K562 (cell line): ENCODE measurements around the gene TAS2R8. TPM values are rescaled to one million over a fixed set of nuclear protein-coding genes. Genes with fewer than 3 reads are reported as not detected.

ENCODE experiments used
- ATAC-seq: fragments of 200-7000 bp; cut with Tn5 transposase; 3 replicates; pipeline ENCODE4 v1.9.1; 2020; ENCODE audit warnings: moderate library complexity
- BruUV-seq: library from RNA; stranded (reverse); fragments of 400-500 nt; replicated peaks from 2 replicates; lab custom pipeline; 2021; lab: Mats Ljungman, UMichigan
- CTCF ChIA-PET: fragments of 300-600 bp; formaldehyde crosslinking; extraction: SDS; loops from one replicate; lab custom pipeline; 2021; ENCODE audit warnings: low intra/inter-chr PET ratio; lab: Yijun Ruan, JAX
- POLR2A ChIA-PET: fragments of 300-600, 350-650 bp; sonication (Branson Sonifier 250); formaldehyde crosslinking; extraction: SDS; loops from one replicate; lab custom pipeline; 2021; ENCODE audit warnings: antibody characterized with exemption, inconsistent platforms; lab: Yijun Ruan, JAX
- DNase-seq, 4 experiments: peaks; one replicate each; pipeline versions ENCODE4 v3.0.0 to v3.0.0-alpha.2; 2011 to 2018; ENCODE audit warnings: low spot score in 3 of 4, mixed read lengths in 3 of 4; ENCODE audit errors: extremely low read depth in 1 of 4
- FAIRE-seq: peaks from 2 replicates; lab custom pipeline; 2011; peaks lifted over from hg19 to GRCh38; lab: Jason Lieb, UNC
- H2AFZ ChIP-seq: 2 replicates; pipeline ENCODE4 v1.6.0; 2011; ENCODE audit warnings: low read depth, low read length, control low read depth, inconsistent platforms
- H3K27ac ChIP-seq: fragments of 200-600 bp; 3 replicates; pipeline ENCODE4 v1.8.0; 2011; ENCODE audit warnings: low read depth, mild to moderate bottlenecking, control low read depth, inconsistent platforms, low read length, moderate library complexity, mixed read lengths; ENCODE audit errors: extremely low read depth
- H3K27me3 ChIP-seq, 2 experiments: fragments of 300-600 bp in 1 of 2; 2 replicates in 1 of 2; 3 replicates in 1 of 2; pipeline versions ENCODE4 v1.6.0 to v1.8.0; 2011; ENCODE audit warnings: inconsistent platforms in 2 of 2, low read length in 2 of 2, mild to moderate bottlenecking in 1 of 2, mixed read lengths in 1 of 2, moderate library complexity in 1 of 2; ENCODE audit not compliant: control insufficient read depth in 2 of 2, insufficient read depth in 2 of 2
- H3K36me3 ChIP-seq: fragments of 300-600 bp; 3 replicates; pipeline ENCODE4 v1.8.0; 2011; ENCODE audit warnings: mild to moderate bottlenecking, low read length, inconsistent platforms; ENCODE audit not compliant: control insufficient read depth, insufficient read depth
- H3K4me1 ChIP-seq, 2 experiments: fragments of 200-600 bp in 1 of 2; replicated peaks in 1 of 2; 2 replicates in 1 of 2; 3 replicates in 1 of 2; pipeline versions ENCODE4 v1.5.1 to v1.8.0; 2011; ENCODE audit warnings: inconsistent platforms in 2 of 2, low read length in 2 of 2, mild to moderate bottlenecking in 1 of 2, mixed read lengths in 1 of 2, moderate library complexity in 1 of 2; ENCODE audit not compliant: control insufficient read depth in 2 of 2, insufficient read depth in 2 of 2
- H3K4me2 ChIP-seq: 2 replicates; pipeline ENCODE4 v1.6.1; 2011; ENCODE audit warnings: low read length, control low read depth, inconsistent platforms, mixed read lengths; ENCODE audit not compliant: insufficient read depth
- H3K4me3 ChIP-seq: fragments of 200-600 bp; sonication (generic), shearing (Covaris generic); 2 replicates; pipeline ENCODE4 v1.5.1; 2016; ENCODE audit warnings: control low read depth, inconsistent platforms
- H3K79me2 ChIP-seq: fragments of 200-600 bp; 3 replicates; pipeline ENCODE4 v1.8.0; 2011; ENCODE audit warnings: low read length, inconsistent platforms; ENCODE audit not compliant: control insufficient read depth, insufficient read depth
- H3K9ac ChIP-seq, 2 experiments: 2 replicates each; pipeline versions ENCODE4 v1.6.0 to v1.6.1; 2011; ENCODE audit warnings: low read depth in 2 of 2, low read length in 2 of 2, control low read depth in 1 of 2, inconsistent platforms in 1 of 2, mild to moderate bottlenecking in 1 of 2, mixed read lengths in 1 of 2; ENCODE audit not compliant: insufficient read depth in 1 of 2
- H3K9me1 ChIP-seq: one replicate; pipeline ENCODE4 v1.6.0; 2011; ENCODE audit warnings: inconsistent platforms, mild to moderate bottlenecking, low read length, moderate library complexity; ENCODE audit not compliant: control insufficient read depth, insufficient read depth
- H3K9me3 ChIP-seq: replicated peaks from 2 replicates; pipeline ENCODE4 v1.5.1; 2011; ENCODE audit warnings: low read depth, low read length, inconsistent platforms; ENCODE audit not compliant: control insufficient read depth, insufficient read depth
- H4K20me1 ChIP-seq: replicated peaks from 2 replicates; pipeline ENCODE4 v1.6.1; 2011; ENCODE audit warnings: low read length, inconsistent platforms, mixed read lengths; ENCODE audit not compliant: control insufficient read depth, insufficient read depth
- MEF2A ChIP-seq: IDR thresholded peaks from 2 replicates; pipeline ENCODE4 v1.6.1; 2011; ENCODE audit warnings: low read depth, mild to moderate bottlenecking, low read length, moderate library complexity; ENCODE audit not compliant: control insufficient read depth
- MEF2D ChIP-seq: conservative IDR thresholded peaks from 2 replicates; pipeline ENCODE4 v1.6.1; 2016; ENCODE audit warnings: low read depth, missing genetic modification characterization, missing compliant biosample characterization
- TEAD1 ChIP-seq, 2 experiments: fragments of 450-650 bp in 1 of 2; sonication (generic) in 1 of 2; formaldehyde crosslinking; IDR thresholded peaks; 2 replicates each; pipeline versions ENCODE4 v1.4.0 to v1.8.0; 2020 to 2022; ENCODE audit warnings: mild to moderate bottlenecking in 2 of 2, missing genetic modification reagents in 1 of 2
- ZFP36 ChIP-seq: fragments of 150-350 bp; IDR thresholded peaks from 2 replicates; pipeline ENCODE4 v1.6.1; 2018; ENCODE audit warnings: low read length, low read depth; ENCODE audit not compliant: partially characterized antibody
- ZNF551 ChIP-seq: fragments of 250-450 bp; sonication (Bioruptor Pico); IDR thresholded peaks from 2 replicates; pipeline ENCODE4 v1.5.0; 2021; ENCODE audit warnings: mild to moderate bottlenecking, moderate library complexity
- WGBS: fragments of 100-300 bp; shearing (Covaris generic); methylation state at CpG from one replicate; pipeline ENCODE4 v1.1.6; 2016; ENCODE audit warnings: low coverage, mixed read lengths; ENCODE audit not compliant: insufficient coverage; ENCODE audit errors: missing lambda C conversion rate; 5-methylcytosine and 5-hydroxymethylcytosine counted together
- in situ Hi-C: fragments of 300-500 bp; cut with MboI; formaldehyde crosslinking; loops from 4 replicates; pipeline ENCODE4 v1.15.0; 2018; ENCODE audit warnings: inconsistent platforms, mixed read lengths
- intact Hi-C: fragments of 100-400 bp; cut with micrococcal nuclease; formaldehyde crosslinking; loops from 2 replicates; pipeline ENCODE4 v1.14.2; 2022
- polyA plus RNA-seq, 8 experiments: library from polyadenylated mRNA; depleted of rRNA in 4 of 8; stranded (reverse) in 5 of 8; unstranded in 3 of 8; fragments of >200 nt; fragmentation: Nextera tagmentation in 2 of 8; fragmentation: Illumina TruSeq in 1 of 8; extraction: Ambion mirVana in 2 of 8; extraction: Trizol in 1 of 8; gene quantifications; 2 replicates each; pipeline versions ENCODE4 v1.2.1 to v1.2.3, GENCODE V29; 2011 to 2014; ENCODE audit warnings: inconsistent platforms in 1 of 8, missing spikeins in 1 of 8
- total RNA-seq, 7 experiments: library from RNA; depleted of rRNA in 6 of 7; stranded (reverse); fragments of >200 nt in 6 of 7; fragmentation: Illumina TruSeq in 2 of 7; extraction: Trizol in 2 of 7; gene quantifications; 2 replicates each; pipeline versions ENCODE4 v1.2.1 to v1.2.3, GENCODE V29; 2011 to 2021; ENCODE audit warnings: low replicate concordance in 1 of 7
- TF ChIP-seq, protein P1 (sequence below): fragments of 450-650 bp; IDR thresholded peaks from 2 replicates; pipeline ENCODE4 v1.6.1; 2016; ENCODE audit warnings: borderline replicate concordance
- TF ChIP-seq, protein P2 (sequence below): fragments of 450-650 bp; conservative IDR thresholded peaks from 2 replicates; pipeline ENCODE4 v1.6.1; 2016; ENCODE audit warnings: missing genetic modification characterization, low read depth, mild to moderate bottlenecking, control low read depth, missing compliant biosample characterization
- TF ChIP-seq, protein P3 (sequence below): fragments of 250-450 bp; sonication (Bioruptor Pico); IDR thresholded peaks from 2 replicates; pipeline ENCODE4 v1.5.0; 2020; ENCODE audit warnings: mild to moderate bottlenecking
- TF ChIP-seq, protein P4 (sequence below): fragments of 450-650 bp; formaldehyde crosslinking; IDR thresholded peaks from 2 replicates; pipeline ENCODE4 v1.4.0; 2020; ENCODE audit warnings: mild to moderate bottlenecking, moderate library complexity

Gene TAS2R8
- total and polyA plus RNA-seq, 9 of the 15 experiments (the other 6 are each of a cell fraction or from before 2014, with no cell fraction given), result not detected

DNA sequence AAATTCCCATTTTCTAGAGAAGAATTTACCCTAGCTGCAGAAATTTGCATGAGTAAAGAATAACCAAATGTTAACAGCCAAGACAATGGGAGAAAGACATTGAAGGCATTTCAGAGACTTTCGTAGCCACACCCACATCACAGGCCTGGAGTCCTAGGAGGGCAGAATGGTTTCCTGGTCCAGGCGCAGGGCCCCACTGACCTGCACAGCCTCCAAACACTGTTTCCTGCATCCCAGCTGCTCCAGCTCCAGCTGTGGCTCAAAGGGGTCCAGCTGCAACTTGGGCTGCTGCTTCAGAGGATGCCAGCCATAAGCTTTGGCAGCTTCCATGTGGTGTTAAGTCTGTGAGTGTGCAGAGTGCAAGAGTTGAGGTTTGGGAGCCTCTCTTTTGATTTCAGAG, 48.7 kb upstream of the TAS2R8 start:
- no TSS peak for BruUV-seq
- H3K9me1 ChIP-seq, result no peaks in the 10 kb centered on the region
- H3K4me2 ChIP-seq, result no peak overlapping the region
- H3K4me3 ChIP-seq, result no peak overlapping the region
- no peak overlapping the region for H2AFZ ChIP-seq
- no peaks in the 10 kb centered on the region for H3K36me3 ChIP-seq
- no peaks in the 10 kb centered on the region; the same call in 1 of the 2 replicates for H3K9me3 ChIP-seq
- CTCF ChIA-PET, result no interaction called here
- intact Hi-C loops (no loop called here), in situ Hi-C loops (no loop called here)
- H3K79me2 ChIP-seq, result no peaks in the 10 kb centered on the region
- no peaks in the 10 kb centered on the region for H3K27me3 ChIP-seq
- ATAC-seq, result no peak
- no peak overlapping the region for H3K27ac ChIP-seq
- DNase-seq, result no peak
- peak; percentile 65 for TF ChIP-seq ZFP36
- TF ChIP-seq, protein P1, sequence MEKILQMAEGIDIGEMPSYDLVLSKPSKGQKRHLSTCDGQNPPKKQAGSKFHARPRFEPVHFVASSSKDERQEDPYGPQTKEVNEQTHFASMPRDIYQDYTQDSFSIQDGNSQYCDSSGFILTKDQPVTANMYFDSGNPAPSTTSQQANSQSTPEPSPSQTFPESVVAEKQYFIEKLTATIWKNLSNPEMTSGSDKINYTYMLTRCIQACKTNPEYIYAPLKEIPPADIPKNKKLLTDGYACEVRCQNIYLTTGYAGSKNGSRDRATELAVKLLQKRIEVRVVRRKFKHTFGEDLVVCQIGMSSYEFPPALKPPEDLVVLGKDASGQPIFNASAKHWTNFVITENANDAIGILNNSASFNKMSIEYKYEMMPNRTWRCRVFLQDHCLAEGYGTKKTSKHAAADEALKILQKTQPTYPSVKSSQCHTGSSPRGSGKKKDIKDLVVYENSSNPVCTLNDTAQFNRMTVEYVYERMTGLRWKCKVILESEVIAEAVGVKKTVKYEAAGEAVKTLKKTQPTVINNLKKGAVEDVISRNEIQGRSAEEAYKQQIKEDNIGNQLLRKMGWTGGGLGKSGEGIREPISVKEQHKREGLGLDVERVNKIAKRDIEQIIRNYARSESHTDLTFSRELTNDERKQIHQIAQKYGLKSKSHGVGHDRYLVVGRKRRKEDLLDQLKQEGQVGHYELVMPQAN, result no peak
- no peaks in the 10 kb centered on the region for H3K4me1 ChIP-seq
- no peak for FAIRE-seq
- WGBS, result 100% methylated on average over 1 of the region's 2 CpGs
- POLR2A ChIA-PET, result interaction anchor here (0.6 to 0.8 kb wide), 2 partner anchors 242 to 648 kb away, joined by 3 read pairs; no protein-coding TSS in a partner anchor
- H4K20me1 ChIP-seq, result no peaks in the 10 kb centered on the region
- no peak overlapping the region for H3K9ac ChIP-seq

DNA sequence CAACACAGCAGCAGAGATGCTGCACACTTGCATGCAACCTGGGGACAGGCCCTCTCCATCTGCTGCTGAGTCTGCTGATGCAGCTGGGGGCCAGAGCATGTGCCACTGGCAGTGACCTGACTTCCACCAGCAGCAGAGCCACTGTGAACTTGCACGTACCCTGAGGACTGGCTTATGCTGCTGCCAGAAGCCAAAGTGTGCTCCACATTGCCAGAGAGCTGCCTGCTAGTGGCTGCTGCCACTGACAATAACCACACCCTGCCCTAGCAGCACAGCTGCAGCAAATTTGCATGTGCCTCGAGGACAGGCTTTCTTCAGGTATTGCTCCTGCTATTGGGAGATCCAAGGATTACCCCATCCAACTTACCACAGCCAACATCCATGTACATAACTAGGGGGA, 46.7 kb upstream of the TAS2R8 start:
- TF ChIP-seq, protein P2, sequence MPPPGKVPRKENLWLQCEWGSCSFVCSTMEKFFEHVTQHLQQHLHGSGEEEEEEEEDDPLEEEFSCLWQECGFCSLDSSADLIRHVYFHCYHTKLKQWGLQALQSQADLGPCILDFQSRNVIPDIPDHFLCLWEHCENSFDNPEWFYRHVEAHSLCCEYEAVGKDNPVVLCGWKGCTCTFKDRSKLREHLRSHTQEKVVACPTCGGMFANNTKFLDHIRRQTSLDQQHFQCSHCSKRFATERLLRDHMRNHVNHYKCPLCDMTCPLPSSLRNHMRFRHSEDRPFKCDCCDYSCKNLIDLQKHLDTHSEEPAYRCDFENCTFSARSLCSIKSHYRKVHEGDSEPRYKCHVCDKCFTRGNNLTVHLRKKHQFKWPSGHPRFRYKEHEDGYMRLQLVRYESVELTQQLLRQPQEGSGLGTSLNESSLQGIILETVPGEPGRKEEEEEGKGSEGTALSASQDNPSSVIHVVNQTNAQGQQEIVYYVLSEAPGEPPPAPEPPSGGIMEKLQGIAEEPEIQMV (tag), result no peak
- TF ChIP-seq, protein P3, sequence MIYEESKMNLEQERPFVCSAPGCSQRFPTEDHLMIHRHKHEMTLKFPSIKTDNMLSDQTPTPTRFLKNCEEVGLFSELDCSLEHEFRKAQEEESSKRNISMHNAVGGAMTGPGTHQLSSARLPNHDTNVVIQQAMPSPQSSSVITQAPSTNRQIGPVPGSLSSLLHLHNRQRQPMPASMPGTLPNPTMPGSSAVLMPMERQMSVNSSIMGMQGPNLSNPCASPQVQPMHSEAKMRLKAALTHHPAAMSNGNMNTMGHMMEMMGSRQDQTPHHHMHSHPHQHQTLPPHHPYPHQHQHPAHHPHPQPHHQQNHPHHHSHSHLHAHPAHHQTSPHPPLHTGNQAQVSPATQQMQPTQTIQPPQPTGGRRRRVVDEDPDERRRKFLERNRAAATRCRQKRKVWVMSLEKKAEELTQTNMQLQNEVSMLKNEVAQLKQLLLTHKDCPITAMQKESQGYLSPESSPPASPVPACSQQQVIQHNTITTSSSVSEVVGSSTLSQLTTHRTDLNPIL, result no peak
- TF ChIP-seq, protein P4, sequence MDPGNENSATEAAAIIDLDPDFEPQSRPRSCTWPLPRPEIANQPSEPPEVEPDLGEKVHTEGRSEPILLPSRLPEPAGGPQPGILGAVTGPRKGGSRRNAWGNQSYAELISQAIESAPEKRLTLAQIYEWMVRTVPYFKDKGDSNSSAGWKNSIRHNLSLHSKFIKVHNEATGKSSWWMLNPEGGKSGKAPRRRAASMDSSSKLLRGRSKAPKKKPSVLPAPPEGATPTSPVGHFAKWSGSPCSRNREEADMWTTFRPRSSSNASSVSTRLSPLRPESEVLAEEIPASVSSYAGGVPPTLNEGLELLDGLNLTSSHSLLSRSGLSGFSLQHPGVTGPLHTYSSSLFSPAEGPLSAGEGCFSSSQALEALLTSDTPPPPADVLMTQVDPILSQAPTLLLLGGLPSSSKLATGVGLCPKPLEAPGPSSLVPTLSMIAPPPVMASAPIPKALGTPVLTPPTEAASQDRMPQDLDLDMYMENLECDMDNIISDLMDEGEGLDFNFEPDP (CRISPR knock-in tag), result no peak
- no peak for TF ChIP-seq MEF2A
- no peak for TF ChIP-seq MEF2D (tag)
- TF ChIP-seq ZNF551 (CRISPR knock-in tag), result no peak
- no peak for TF ChIP-seq TEAD1 (CRISPR knock-in tag; IDR thresholded peaks at IDR 0.05)
- Histone ChIP-seq H3K27me3 (no peaks in the 10 kb centered on the region), H3K79me2 (no peaks in the 10 kb centered on the region), H4K20me1 (no peaks in the 10 kb centered on the region), H3K27ac (no peak overlapping the region), H3K9me3 (no peaks in the 10 kb centered on the region; the same call in 1 of the 2 replicates), H3K4me2 (no peak overlapping the region), H3K9ac (no peak overlapping the region), H3K4me3 (no peak overlapping the region), H3K9me1 (no peaks in the 10 kb centered on the region), H3K36me3 (no peaks in the 10 kb centered on the region), H2AFZ (no peak overlapping the region), H3K4me1 (no peaks in the 10 kb centered on the region)
- ChIA-PET CTCF (no interaction called here), POLR2A (no interaction called here)
- FAIRE-seq (no peak), DNase-seq (no peak), ATAC-seq (no peak)
- in situ Hi-C loops, result no loop called here
- 63% methylated on average over 1 of the region's 2 CpGs for WGBS
- intact Hi-C loops, result no loop called here
- no TSS peak for BruUV-seq
